Endothelial cell of umbilical vein (primary cell): ENCODE results near the gene ZNF714. TPM values are rescaled to one million over a fixed set of nuclear protein-coding genes. Genes with fewer than 3 reads are reported as not detected.
"Not testable (repeated sequence)": the region's sequence is repeated elsewhere in the genome, so short reads cannot be mapped to it uniquely, and the experiment has no call there.

Experiments used
- BruUV-seq: library from RNA; stranded (reverse); fragments of 400-500 nt; replicated peaks from 2 replicates; lab custom pipeline; 2021; lab: Mats Ljungman, UMichigan
- CTCF ChIA-PET: fragments of 300-600, 350-600 bp; sonication (Branson Sonifier 250); formaldehyde crosslinking; loops from one replicate; lab custom pipeline; 2021; ENCODE audit warnings: antibody characterized with exemption, inconsistent platforms; lab: Charles Lee
- POLR2A ChIA-PET: fragments of 300-600, 350-600 bp; sonication (Branson Sonifier 250); formaldehyde crosslinking; loops from one replicate; lab custom pipeline; 2021; ENCODE audit warnings: antibody characterized with exemption, inconsistent platforms; lab: Charles Lee
- DNase-seq: peaks from one replicate; pipeline ENCODE4 v3.0.0-alpha.2; 2011; ENCODE audit warnings: low read depth, low spot score
- FAIRE-seq: peaks from 2 replicates; lab custom pipeline; 2011; peaks lifted over from hg19 to GRCh38; lab: Jason Lieb, UNC
- H2AFZ ChIP-seq: 2 replicates; pipeline ENCODE4 v1.6.0; 2012; ENCODE audit warnings: low read depth, low read length, control low read depth, inconsistent platforms
- H3K27ac ChIP-seq: 2 replicates; pipeline ENCODE4 v1.5.1; 2011; ENCODE audit warnings: low read depth, mild to moderate bottlenecking, control low read depth, low read length, moderate library complexity; ENCODE audit not compliant: insufficient read depth
- H3K27me3 ChIP-seq, 2 experiments: 2 replicates each; pipeline versions ENCODE4 v1.6.0 to v1.6.1; 2011; ENCODE audit warnings: low read length in 2 of 2, mixed read lengths in 1 of 2; ENCODE audit not compliant: control insufficient read depth in 2 of 2, insufficient read depth in 2 of 2
- H3K36me3 ChIP-seq, 2 experiments: 2 replicates in 1 of 2; 3 replicates in 1 of 2; pipeline ENCODE4 v1.5.1; 2011; ENCODE audit warnings: low read length in 2 of 2, mild to moderate bottlenecking in 1 of 2, moderate library complexity in 1 of 2; ENCODE audit not compliant: control insufficient read depth in 2 of 2, insufficient read depth in 2 of 2; ENCODE audit errors: extremely low read depth in 1 of 2
- H3K4me1 ChIP-seq: 3 replicates; pipeline ENCODE4 v1.5.1; 2011; ENCODE audit warnings: mild to moderate bottlenecking, low read length; ENCODE audit not compliant: control insufficient read depth, insufficient read depth; ENCODE audit errors: extremely low read depth
- H3K4me2 ChIP-seq: 2 replicates; pipeline ENCODE4 v1.6.1; 2011; ENCODE audit warnings: low read length, control low read depth, mixed read lengths; ENCODE audit not compliant: insufficient read depth
- H3K4me3 ChIP-seq, 3 experiments: fragments of 200-600 bp in 1 of 3; sonication (generic), shearing (Covaris generic) in 1 of 3; replicated peaks in 1 of 3; 2 replicates each; pipeline ENCODE4 v1.5.1; 2011 to 2016; ENCODE audit warnings: control low read depth in 3 of 3, low read length in 3 of 3, mild to moderate bottlenecking in 2 of 3, inconsistent platforms in 1 of 3, low read depth in 1 of 3, moderate library complexity in 1 of 3; ENCODE audit not compliant: insufficient read depth in 1 of 3
- H3K79me2 ChIP-seq: 2 replicates; pipeline ENCODE4 v1.6.0; 2012; ENCODE audit warnings: low read length, inconsistent platforms; ENCODE audit not compliant: control insufficient read depth, insufficient read depth
- H3K9ac ChIP-seq: replicated peaks from 2 replicates; pipeline ENCODE3; 2011; ENCODE audit warnings: low read length, control low read depth; ENCODE audit not compliant: insufficient read depth; ENCODE audit errors: extremely low read depth
- H3K9me1 ChIP-seq: replicated peaks from 3 replicates; pipeline ENCODE4 v1.6.0; 2011; ENCODE audit warnings: mild to moderate bottlenecking, low read length; ENCODE audit not compliant: control insufficient read depth, insufficient read depth; ENCODE audit errors: extremely low read depth
- H3K9me3 ChIP-seq: replicated peaks from 2 replicates; pipeline ENCODE4 v1.5.1; 2012; ENCODE audit warnings: low read length, inconsistent platforms; ENCODE audit not compliant: control insufficient read depth, insufficient read depth
- H4K20me1 ChIP-seq: replicated peaks from 2 replicates; pipeline ENCODE3; 2011; ENCODE audit warnings: mild to moderate bottlenecking, low read length; ENCODE audit not compliant: control insufficient read depth, insufficient read depth; ENCODE audit errors: extremely low read depth
- FOS ChIP-seq: IDR thresholded peaks from 2 replicates; pipeline ENCODE4 v1.6.1; 2011; ENCODE audit warnings: mild to moderate bottlenecking, low read length, moderate library complexity, borderline replicate concordance; ENCODE audit not compliant: insufficient read depth
- POLR2A ChIP-seq: IDR thresholded peaks from 2 replicates; pipeline ENCODE4 v1.6.1; 2012; ENCODE audit warnings: low read depth, mild to moderate bottlenecking, control low read depth, low read length
- POLR2AphosphoS5 ChIP-seq: IDR thresholded peaks from 2 replicates; pipeline ENCODE4 v1.6.1; 2012; ENCODE audit warnings: low read depth, mild to moderate bottlenecking, control low read depth, low read length, moderate library complexity; ENCODE audit not compliant: insufficient read depth
- dilution Hi-C: fragments of 300-500 bp; cut with MboI; formaldehyde crosslinking; loops from one replicate; pipeline ENCODE4 v1.15.0; 2019; ENCODE audit warnings: low sequenced_read_pairs; ENCODE audit not compliant: extremely low pct_ligation_motif_present
- intact Hi-C: fragments of 100-400 bp; cut with micrococcal nuclease; formaldehyde crosslinking; loops from one replicate; pipeline ENCODE4 v1.10.0; 2022
- polyA plus RNA-seq, 4 experiments: library from polyadenylated mRNA; depleted of rRNA in 3 of 4; stranded (reverse) in 3 of 4; unstranded in 1 of 4; fragments of >200 nt; gene quantifications; 2 replicates each; pipeline versions ENCODE4 v1.2.1 to v1.2.3, GENCODE V29; 2011 to 2012; ENCODE audit warnings: missing spikeins in 1 of 4
- total RNA-seq: library from RNA; stranded (reverse); gene quantifications from 2 replicates; pipeline ENCODE4 v1.2.3, GENCODE V29; 2021

The ZNF714 gene
- total and polyA plus RNA-seq, 2 donors (not counting 3 experiments of a cell fraction or from before 2014, with no cell fraction given) = 3.4 to 15.0 TPM

DNA sequence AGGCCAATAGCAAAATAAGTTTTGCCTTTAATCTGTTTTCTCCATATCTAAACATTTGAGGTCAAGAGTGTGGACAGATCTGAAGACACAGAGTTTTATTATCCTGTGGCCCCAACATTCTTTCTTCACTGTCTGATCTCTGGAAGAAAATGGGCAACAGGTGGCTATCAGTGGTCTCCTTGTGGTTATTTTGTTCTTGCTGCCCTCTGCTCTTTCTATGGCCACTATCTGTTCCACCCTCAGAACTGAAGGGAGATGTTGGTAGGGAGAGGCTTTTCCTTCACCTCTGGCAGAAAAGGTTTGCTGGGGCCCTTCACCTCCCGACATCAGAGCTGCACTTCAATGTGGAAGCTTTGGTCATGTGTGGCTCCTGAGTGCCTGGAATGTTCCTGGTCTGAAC lies 59.0 kb downstream of the ZNF714 start:
- H3K9me3 ChIP-seq, H3K9me1 ChIP-seq, H3K27me3 ChIP-seq, POLR2A ChIA-PET, H3K27ac ChIP-seq, H3K4me2 ChIP-seq, H3K36me3 ChIP-seq, dilution Hi-C loops, H3K9ac ChIP-seq, H4K20me1 ChIP-seq, H3K4me1 ChIP-seq, DNase-seq, BruUV-seq, H3K4me3 ChIP-seq, FAIRE-seq: not testable (repeated sequence)
- H2AFZ ChIP-seq = peak overlapping the region; percentile 24
- peaks cover 13% of the 10 kb centered on the region for H3K79me2 ChIP-seq
- intact Hi-C loops = loop anchor here (1.0 to 10.0 kb wide), 4 partner anchors 184 to 626 kb away; partner anchors contain the start of genes ZNF100, ZNF493, ZNF708 and ZNF85
- CTCF ChIA-PET = interaction anchor here (1.1 kb wide), 1 partner anchor 9 kb away, joined by 3 read pairs; no protein-coding TSS in a partner anchor

DNA sequence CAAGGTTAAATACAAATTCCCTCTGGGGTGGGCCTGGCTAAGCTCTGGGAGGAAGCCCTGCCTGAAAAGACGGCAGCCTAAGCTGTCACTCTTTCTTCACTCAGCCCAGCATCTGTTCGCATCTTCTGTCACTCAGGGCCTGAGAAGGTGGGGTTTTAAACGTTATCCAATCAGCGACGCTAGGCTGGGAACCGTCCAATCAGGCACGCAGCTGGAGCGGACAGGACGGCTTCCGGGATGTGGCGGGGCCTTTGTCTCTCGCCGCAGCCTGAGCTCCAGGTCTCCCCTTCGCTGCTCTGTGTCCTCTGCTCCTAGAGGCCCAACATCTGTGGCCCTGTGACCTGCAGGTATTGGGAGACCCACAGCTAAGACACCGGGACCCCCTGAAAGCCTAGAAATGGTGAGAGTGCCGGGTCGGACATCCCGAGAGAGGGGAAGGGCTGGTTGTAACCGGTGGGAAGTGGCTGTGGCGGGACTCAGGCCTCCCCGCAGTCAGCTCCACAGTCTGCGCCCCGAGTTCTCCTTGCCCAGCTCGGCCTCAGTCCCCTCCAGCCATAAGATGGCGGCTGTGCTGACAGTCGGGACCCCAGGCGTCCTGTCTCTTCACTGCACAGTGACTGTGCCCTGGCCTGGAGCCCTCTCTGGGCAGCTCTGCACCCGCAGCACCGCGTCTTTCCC lies 59.9 kb downstream of the ZNF714 start, which contains the start of gene ZNF431:
TSS of gene ZNF431 (plus strand) at position 254 of the 678 bp plus-strand sequence. CDS start at position 398, 144 bp downstream.
- Histone ChIP-seq H3K9me1 (no peaks in the 10 kb centered on the region), H3K4me3 (peak within 1 kb of the TSS; percentile 60 to 87 (median 64)), H2AFZ (peak within 1 kb of the TSS; percentile 77), H3K27ac (peak within 1 kb of the TSS; percentile 58), H3K9ac (peak within 1 kb of the TSS; percentile 89), H4K20me1 (no peaks in the 10 kb centered on the region), H3K79me2 (peaks cover 13% of the 10 kb centered on the region), H3K9me3 (no peaks in the 10 kb centered on the region), H3K27me3 (no peaks in the 10 kb centered on the region), H3K36me3 (peaks cover 0 to 2% of the 10 kb centered on the region in 2 experiments), H3K4me1 (peaks cover 5% of the 10 kb centered on the region), H3K4me2 (peak within 1 kb of the TSS; percentile 94)
- DNase-seq = peak; percentile 95
- POLR2A ChIA-PET = interaction anchor here (0.7 to 1.1 kb wide), 4 partner anchors 625 to 1183 kb away, joined by 3 to 4 read pairs (median 4); partner anchors contain the start of genes ZNF100 and ZNF486
- dilution Hi-C loops (no loop called here), intact Hi-C loops (loop anchor here (1.0 to 10.0 kb wide), 5 partner anchors 121 to 625 kb away; partner anchors contain the start of genes ZNF100, ZNF430, ZNF493 and ZNF708)
- peak; percentile 100 for FAIRE-seq
- CTCF ChIA-PET = interaction anchor here (1.1 to 1.2 kb wide), 2 partner anchors 8 to 60 kb away, joined by 3 to 4 read pairs; partner anchors contain the start of gene ZNF714
- BruUV-seq = TSS peak; percentile 70
- peak; percentile 79 for TF ChIP-seq POLR2A
- no peak for TF ChIP-seq FOS
- peak; percentile 87 for TF ChIP-seq POLR2AphosphoS5
